ENCODE measurements around the gene CMTM4.

DNA sequence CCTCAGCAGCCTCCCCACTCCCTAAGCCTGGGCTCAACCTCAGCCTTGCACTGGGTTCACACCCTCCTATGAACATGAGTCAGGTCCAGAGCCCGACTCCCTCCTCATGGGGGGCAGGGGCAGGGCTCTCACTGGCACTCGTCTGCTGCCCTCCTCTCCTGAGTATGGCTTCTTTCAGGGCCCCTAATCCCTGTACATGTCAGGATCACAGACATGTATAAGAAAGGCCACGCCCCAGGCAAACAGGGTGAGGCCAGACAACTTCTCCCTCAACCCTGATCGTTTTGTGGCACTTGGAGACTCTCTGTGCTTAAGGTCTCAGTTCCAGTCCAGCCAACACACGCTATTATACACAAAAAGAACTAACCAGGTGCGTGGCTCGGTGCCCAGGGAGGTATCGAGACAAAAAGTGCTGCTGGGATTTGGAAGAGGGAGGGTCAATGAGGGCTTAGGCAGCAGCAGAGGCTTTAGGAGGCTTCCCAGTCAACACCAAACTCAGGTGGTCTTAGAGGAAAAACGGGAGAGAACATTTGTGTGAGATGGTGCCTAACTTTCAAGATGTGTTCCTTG lies 46.8 kb downstream of the CMTM4 start:
- TF ChIP-seq, protein P1, sequence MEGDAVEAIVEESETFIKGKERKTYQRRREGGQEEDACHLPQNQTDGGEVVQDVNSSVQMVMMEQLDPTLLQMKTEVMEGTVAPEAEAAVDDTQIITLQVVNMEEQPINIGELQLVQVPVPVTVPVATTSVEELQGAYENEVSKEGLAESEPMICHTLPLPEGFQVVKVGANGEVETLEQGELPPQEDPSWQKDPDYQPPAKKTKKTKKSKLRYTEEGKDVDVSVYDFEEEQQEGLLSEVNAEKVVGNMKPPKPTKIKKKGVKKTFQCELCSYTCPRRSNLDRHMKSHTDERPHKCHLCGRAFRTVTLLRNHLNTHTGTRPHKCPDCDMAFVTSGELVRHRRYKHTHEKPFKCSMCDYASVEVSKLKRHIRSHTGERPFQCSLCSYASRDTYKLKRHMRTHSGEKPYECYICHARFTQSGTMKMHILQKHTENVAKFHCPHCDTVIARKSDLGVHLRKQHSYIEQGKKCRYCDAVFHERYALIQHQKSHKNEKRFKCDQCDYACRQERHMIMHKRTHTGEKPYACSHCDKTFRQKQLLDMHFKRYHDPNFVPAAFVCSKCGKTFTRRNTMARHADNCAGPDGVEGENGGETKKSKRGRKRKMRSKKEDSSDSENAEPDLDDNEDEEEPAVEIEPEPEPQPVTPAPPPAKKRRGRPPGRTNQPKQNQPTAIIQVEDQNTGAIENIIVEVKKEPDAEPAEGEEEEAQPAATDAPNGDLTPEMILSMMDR (conservative IDR thresholded peaks at IDR 0.05) = no peak
- no peak for TF ChIP-seq ZFX (IDR thresholded peaks at IDR 0.05)
